ENCODE results near the gene KCNE3. TPM values are rescaled to one million over a fixed set of nuclear protein-coding genes. Genes with fewer than 3 reads are reported as not detected.
A peak's percentile ranks its signal among the peaks of the same experiment; 100 is the strongest.

Gene KCNE3
- total and polyA plus RNA-seq, 9 of the 15 experiments (the other 6 are each of a cell fraction or from before 2014, with no cell fraction given), result 1.6 to 8.7 (median 6.2) TPM

GRCh38 chr11:74463216-74463615 lies 4.1 kb downstream of the KCNE3 start:
- Histone ChIP-seq H3K4me3 (no peak overlapping the region), H3K4me2 (ENCODE audit: insufficient read depth, low read length) (no peak overlapping the region), H3K27me3 (ENCODE audit: control insufficient read depth in 2 of 2, insufficient read depth in 2 of 2, low read length in 2 of 2) (no peaks in the 10 kb centered on the region), H2AFZ (ENCODE audit: low read depth, low read length) (no peak overlapping the region), H3K9me1 (ENCODE audit: control insufficient read depth, insufficient read depth, low read length) (no peaks in the 10 kb centered on the region), H3K27ac (ENCODE audit: extremely low read depth, low read depth, low read length) (no peak overlapping the region), H3K9me3 (replicated peaks; ENCODE audit: control insufficient read depth, insufficient read depth, low read depth, low read length) (no peaks in the 10 kb centered on the region), H4K20me1 (replicated peaks; ENCODE audit: control insufficient read depth, insufficient read depth, low read length) (no peaks in the 10 kb centered on the region), H3K4me1 (replicated peaks in 1 of 2; ENCODE audit: control insufficient read depth in 2 of 2, insufficient read depth in 2 of 2, low read length in 2 of 2) (peaks cover 43 to 62% of the 10 kb centered on the region in 2 experiments), H3K79me2 (ENCODE audit: control insufficient read depth, insufficient read depth, low read length) (peaks cover 10% of the 10 kb centered on the region; the same call in 1 of the 3 replicates), H3K36me3 (ENCODE audit: control insufficient read depth, insufficient read depth, low read length) (no peaks in the 10 kb centered on the region; the same call in 2 of the 3 replicates), H3K9ac (ENCODE audit: insufficient read depth in 1 of 2, low read depth in 2 of 2, low read length in 2 of 2) (no peak overlapping the region)
- no peak for ATAC-seq
- TF ChIP-seq ILF3 (IDR thresholded peaks at IDR 0.05; ENCODE audit: borderline replicate concordance) (no peak), DPF2 (IDR thresholded peaks at IDR 0.05) (no peak), EHMT2 (IDR thresholded peaks at IDR 0.05) (no peak), XRCC4 (IDR thresholded peaks at IDR 0.05; ENCODE audit: extremely low read depth, insufficient read depth, insufficient read length) (no peak), DACH1 (IDR thresholded peaks at IDR 0.05; ENCODE audit: partially characterized antibody) (no peak)
- BruUV-seq (replicated peaks), result no TSS peak
- FAIRE-seq, result no peak
- intact Hi-C loops (cut with micrococcal nuclease) (no loop called here), in situ Hi-C loops (cut with MboI) (loop anchor here (5.0 to 10.0 kb wide), 2 partner anchors 119 to 858 kb away; no protein-coding TSS in a partner anchor)
- DNase-seq (ENCODE audit: extremely low read depth in 1 of 4, low spot score in 3 of 4), result no peak
- 58% methylated on average over 1 of the region's 1 CpG for WGBS (ENCODE audit: insufficient coverage, low coverage, missing lambda C conversion rate)
- CTCF ChIA-PET (ENCODE audit: low intra/inter-chr PET ratio), result interaction anchor here (1.1 kb wide), 1 partner anchor 10 kb away, joined by 3 read pairs; no protein-coding TSS in a partner anchor
- POLR2A ChIA-PET, result interaction anchor here (0.5 to 2.1 kb wide), 5 partner anchors 11 to 988 kb away, joined by 3 to 5 read pairs (median 3); no protein-coding TSS in a partner anchor

DNA sequence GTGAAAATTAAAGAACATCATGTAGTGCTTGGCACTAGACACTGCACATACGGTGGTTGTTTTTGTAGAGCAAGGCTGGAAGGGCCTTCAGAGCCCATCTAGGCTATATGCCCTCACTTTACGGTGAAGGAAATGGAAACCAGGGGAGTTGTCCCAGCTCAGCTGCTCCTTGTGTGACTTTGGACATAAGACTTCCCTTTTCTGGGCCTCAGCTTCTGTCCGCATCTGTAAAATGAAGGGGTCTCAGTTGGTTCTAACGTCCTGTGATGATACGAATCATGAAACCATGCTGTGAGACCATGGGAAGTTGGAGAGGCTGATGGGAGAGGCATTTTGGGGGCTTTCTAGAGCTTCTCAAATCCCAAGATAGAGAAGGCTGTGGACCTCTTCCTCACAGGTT lies 4.7 kb downstream of the KCNE3 start:
- Histone ChIP-seq H3K4me2 (ENCODE audit: insufficient read depth, low read length) (peak overlapping the region; percentile 67; the same call in 1 of the 2 replicates), H3K4me1 (replicated peaks in 1 of 2; ENCODE audit: control insufficient read depth in 2 of 2, insufficient read depth in 2 of 2, low read length in 2 of 2) (peaks cover 39 to 56% of the 10 kb centered on the region in 2 experiments), H3K9ac (ENCODE audit: insufficient read depth in 1 of 2, low read depth in 2 of 2, low read length in 2 of 2) (no peak overlapping the region), H3K79me2 (ENCODE audit: control insufficient read depth, insufficient read depth, low read length) (peaks cover 10% of the 10 kb centered on the region; the same call in 1 of the 3 replicates), H3K36me3 (ENCODE audit: control insufficient read depth, insufficient read depth, low read length) (no peaks in the 10 kb centered on the region; the same call in 2 of the 3 replicates), H3K27ac (ENCODE audit: extremely low read depth, low read depth, low read length) (no peak overlapping the region), H2AFZ (ENCODE audit: low read depth, low read length) (peak overlapping the region; percentile 10), H4K20me1 (replicated peaks; ENCODE audit: control insufficient read depth, insufficient read depth, low read length) (no peaks in the 10 kb centered on the region), H3K9me3 (replicated peaks; ENCODE audit: control insufficient read depth, insufficient read depth, low read depth, low read length) (no peaks in the 10 kb centered on the region), H3K27me3 (ENCODE audit: control insufficient read depth in 2 of 2, insufficient read depth in 2 of 2, low read length in 2 of 2) (no peaks in the 10 kb centered on the region), H3K9me1 (ENCODE audit: control insufficient read depth, insufficient read depth, low read length) (no peaks in the 10 kb centered on the region), H3K4me3 (no peak overlapping the region)
- CTCF ChIA-PET (ENCODE audit: low intra/inter-chr PET ratio), result interaction anchor here (1.1 kb wide), 1 partner anchor 10 kb away, joined by 3 read pairs; no protein-coding TSS in a partner anchor
- 0 out of 2 replicates have a peak, but pooled peaks have one; percentile 60 for TF ChIP-seq SPI1 (IDR thresholded peaks at IDR 0.05; ENCODE audit: borderline replicate concordance, low read depth, low read length)
- TF ChIP-seq ZNF444 (CRISPR knock-in tag; IDR thresholded peaks at IDR 0.05), result no peak
- TF ChIP-seq, protein P1, sequence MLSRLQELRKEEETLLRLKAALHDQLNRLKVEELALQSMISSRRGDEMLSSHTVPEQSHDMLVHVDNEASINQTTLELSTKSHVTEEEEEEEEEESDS (CRISPR knock-in tag; IDR thresholded peaks at IDR 0.05), result no peak
- FAIRE-seq (no peak), DNase-seq (ENCODE audit: extremely low read depth in 1 of 4, low spot score in 3 of 4) (no peak), ATAC-seq (no peak)
- no TSS peak for BruUV-seq (replicated peaks)
- intact Hi-C loops (cut with micrococcal nuclease), result no loop called here
- in situ Hi-C loops (cut with MboI), result loop anchor here (5.0 to 10.0 kb wide), 2 partner anchors 120 to 858 kb away; no protein-coding TSS in a partner anchor
- POLR2A ChIA-PET, result interaction anchor here (0.5 to 3.2 kb wide), 5 partner anchors 11 to 119 kb away, joined by 3 to 8 read pairs (median 5); no protein-coding TSS in a partner anchor
- 72% methylated on average over 5 of the region's 5 CpGs for WGBS (ENCODE audit: insufficient coverage, low coverage, missing lambda C conversion rate)
